Measurements from ENCODE around the gene NELFB. TPM values are rescaled to one million over a fixed set of nuclear protein-coding genes. Genes with fewer than 3 reads are reported as not detected.

NELFB gene
- polyA plus RNA-seq, 3 donors, result 17.3 to 44.2 (median 18.8) TPM

GRCh38 chr9:137232101-137232500, 23.0 kb upstream of the NELFB start:
- intact Hi-C loops (cut with micrococcal nuclease), result no loop called here
- Histone ChIP-seq H3K4me3 (replicated peaks in 1 of 3; ENCODE audit: low read depth in 2 of 3, low read length in 3 of 3) (no peak overlapping the region), H3K9ac (ENCODE audit: insufficient read depth, low read length, poor library complexity, severe bottlenecking) (no peak overlapping the region), H3K4me1 (ENCODE audit: control insufficient read depth in 1 of 2, insufficient read depth in 2 of 2, low read length in 2 of 2) (peaks cover 11 to 12% of the 10 kb centered on the region in 2 donors), H3K36me3 (replicated peaks in 1 of 2; ENCODE audit: control insufficient read depth in 1 of 2, insufficient read depth in 2 of 2, low read length in 2 of 2) (no peaks in the 10 kb centered on the region), H3K27me3 (ENCODE audit: control insufficient read depth in 2 of 2, insufficient read depth in 2 of 2, low read length in 2 of 2) (peaks cover 0 to 4% of the 10 kb centered on the region in 2 donors), H3K4me2 (replicated peaks; ENCODE audit: extremely low read depth, low read length, poor library complexity, severe bottlenecking) (no peak overlapping the region), H3K79me2 (ENCODE audit: insufficient read depth, low read length) (no peaks in the 10 kb centered on the region), H2AFZ (ENCODE audit: insufficient read depth, low read depth, low read length, poor library complexity, severe bottlenecking) (no peak overlapping the region), H3K9me3 (replicated peaks in 1 of 2; ENCODE audit: control insufficient read depth in 1 of 2, insufficient read depth in 1 of 2, low read length in 2 of 2) (no peaks in the 10 kb centered on the region), H4K20me1 (ENCODE audit: insufficient read depth, low read length) (no peaks in the 10 kb centered on the region), H3K27ac (ENCODE audit: low read depth in 1 of 2, low read length in 2 of 2) (no peak overlapping the region)
- Mint-ChIP-seq H3K27ac (no peak overlapping the region), H3K36me3 (no peaks in the 10 kb centered on the region), H3K9me3 (peaks cover 0 to 4% (median 0%) of the 10 kb centered on the region in 7 donors), H3K4me1 (peaks cover 7% of the 10 kb centered on the region), H3K4me3 (no peak overlapping the region), H3K27me3 (ENCODE audit: low read depth in 3 of 3) (peaks cover 2 to 44% (median 10%) of the 10 kb centered on the region in 3 donors)
- no peak for TF ChIP-seq CTCF (IDR thresholded peaks at IDR 0.05)
- WGBS (ENCODE audit: insufficient coverage), result 83% methylated on average over 9 of the region's 10 CpGs
- no peak for DNase-seq

GRCh38 chr9:137232510-137232909, 22.6 kb upstream of the NELFB start:
- Histone ChIP-seq H3K4me2 (replicated peaks; ENCODE audit: extremely low read depth, low read length, poor library complexity, severe bottlenecking) (no peak overlapping the region), H3K36me3 (replicated peaks in 1 of 2; ENCODE audit: control insufficient read depth in 1 of 2, insufficient read depth in 2 of 2, low read length in 2 of 2) (no peaks in the 10 kb centered on the region), H3K27me3 (ENCODE audit: control insufficient read depth in 2 of 2, insufficient read depth in 2 of 2, low read length in 2 of 2) (peaks cover 0 to 4% of the 10 kb centered on the region in 2 donors), H3K9ac (ENCODE audit: insufficient read depth, low read length, poor library complexity, severe bottlenecking) (no peak overlapping the region), H3K27ac (ENCODE audit: low read depth in 1 of 2, low read length in 2 of 2) (no peak overlapping the region), H2AFZ (ENCODE audit: insufficient read depth, low read depth, low read length, poor library complexity, severe bottlenecking) (no peak overlapping the region), H4K20me1 (ENCODE audit: insufficient read depth, low read length) (no peaks in the 10 kb centered on the region), H3K4me1 (ENCODE audit: control insufficient read depth in 1 of 2, insufficient read depth in 2 of 2, low read length in 2 of 2) (peaks cover 13 to 16% of the 10 kb centered on the region in 2 donors), H3K79me2 (ENCODE audit: insufficient read depth, low read length) (no peaks in the 10 kb centered on the region), H3K9me3 (replicated peaks in 1 of 2; ENCODE audit: control insufficient read depth in 1 of 2, insufficient read depth in 1 of 2, low read length in 2 of 2) (no peaks in the 10 kb centered on the region), H3K4me3 (replicated peaks in 1 of 3; ENCODE audit: low read depth in 2 of 3, low read length in 3 of 3) (no peak overlapping the region)
- no peak for DNase-seq
- Mint-ChIP-seq H3K9me3 (peaks cover 0 to 4% (median 0%) of the 10 kb centered on the region in 7 donors), H3K27me3 (ENCODE audit: low read depth in 3 of 3) (peaks cover 2 to 41% (median 9%) of the 10 kb centered on the region in 3 donors), H3K36me3 (no peaks in the 10 kb centered on the region), H3K4me1 (peaks cover 10% of the 10 kb centered on the region), H3K4me3 (no peak overlapping the region), H3K27ac (no peak overlapping the region)
- intact Hi-C loops (cut with micrococcal nuclease), result no loop called here
- TF ChIP-seq CTCF (IDR thresholded peaks at IDR 0.05), result no peak
- 94% methylated on average over 24 of the region's 24 CpGs for WGBS (ENCODE audit: insufficient coverage)
